B cell (primary cell): ENCODE results near the gene IRAK1. TPM values are rescaled to one million over a fixed set of nuclear protein-coding genes. Genes with fewer than 3 reads are reported as not detected.

ENCODE experiments used
- ATAC-seq: fragments of 200-7000 bp; cut with Tn5 transposase; one replicate; pipeline ENCODE4 v1.10.0; 2021; ENCODE audit warnings: low read depth, mild to moderate bottlenecking, moderate number of reproducible peaks, moderate library complexity
- CTCF ChIA-PET: fragments of 350-600 bp; sonication (Branson Sonifier 250); formaldehyde crosslinking; loops from one replicate; lab custom pipeline; 2021; ENCODE audit warnings: antibody characterized with exemption, inconsistent platforms; lab: Charles Lee
- POLR2A ChIA-PET: fragments of 350-600 bp; sonication (Branson Sonifier 250); formaldehyde crosslinking; loops from one replicate; lab custom pipeline; 2021; ENCODE audit warnings: antibody characterized with exemption; lab: Charles Lee
- DNase-seq: peaks from one replicate; pipeline ENCODE4 v3.0.0; 2013
- H2AFZ ChIP-seq: 2 replicates; pipeline ENCODE4 v1.6.1; 2012; ENCODE audit warnings: mild to moderate bottlenecking, low read depth, low read length; ENCODE audit not compliant: insufficient read depth, poor library complexity, severe bottlenecking
- H3K27ac ChIP-seq, 2 donors: 1 replicate in 1 of 2; 2 replicates in 1 of 2; pipeline ENCODE4 v1.5.1; 2012 to 2013; ENCODE audit warnings: low read length in 2 of 2, mild to moderate bottlenecking in 2 of 2, moderate library complexity in 1 of 2
- H3K27me3 ChIP-seq, 4 experiments: fragments of 200-600 bp in 1 of 4; sonication (generic) in 1 of 4; replicated peaks in 1 of 4; 1 replicate in 2 of 4; 2 replicates in 2 of 4; pipeline versions ENCODE4 v1.6.1 to v1.7.0; 2013 to 2016; ENCODE audit warnings: low read length in 3 of 4, mild to moderate bottlenecking in 2 of 4, mixed read lengths in 1 of 4, moderate library complexity in 1 of 4; ENCODE audit not compliant: insufficient read depth in 4 of 4, control insufficient read depth in 3 of 4; ENCODE audit errors: control extremely low read depth in 1 of 4
- H3K36me3 ChIP-seq, 2 experiments: replicated peaks in 1 of 2; 1 replicate in 1 of 2; 2 replicates in 1 of 2; pipeline versions ENCODE4 v1.6.1 to v1.7.1; 2013; ENCODE audit warnings: low read length in 1 of 2; ENCODE audit not compliant: insufficient read depth in 2 of 2, control insufficient read depth in 1 of 2; ENCODE audit errors: control extremely low read depth in 1 of 2, extremely low read depth in 1 of 2
- H3K4me1 ChIP-seq, 2 donors: fragments of 200-600 bp in 1 of 2; sonication (generic) in 1 of 2; 1 replicate in 1 of 2; 2 replicates in 1 of 2; pipeline versions ENCODE4 v1.5.1 to v1.6.1; 2013 to 2017; ENCODE audit warnings: low read length in 2 of 2; ENCODE audit not compliant: control insufficient read depth in 2 of 2, insufficient read depth in 2 of 2
- H3K4me2 ChIP-seq: replicated peaks from 2 replicates; pipeline ENCODE3; 2012; ENCODE audit warnings: mild to moderate bottlenecking, low read depth, low read length; ENCODE audit not compliant: poor library complexity, severe bottlenecking
- H3K4me3 ChIP-seq, 5 experiments: fragments of 200-600 bp in 1 of 5; sonication (generic) in 1 of 5; 1 replicate in 3 of 5; 2 replicates in 2 of 5; pipeline versions ENCODE4 v1.5.1 to v1.7.0; 2011 to 2016; ENCODE audit warnings: low read length in 4 of 5, mild to moderate bottlenecking in 4 of 5, low read depth in 2 of 5, control low read depth in 1 of 5, moderate library complexity in 1 of 5; ENCODE audit not compliant: insufficient read depth in 1 of 5; ENCODE audit errors: control extremely low read depth in 1 of 5, extremely low read depth in 1 of 5
- H3K79me2 ChIP-seq: fragments of 200-600 bp; sonication (generic); one replicate; pipeline ENCODE4 v1.6.0; 2016; ENCODE audit warnings: low read length; ENCODE audit not compliant: control insufficient read depth, insufficient read depth
- H3K9ac ChIP-seq: fragments of 200-600 bp; sonication (generic); 2 replicates; pipeline ENCODE4 v1.6.1; 2017; ENCODE audit warnings: mild to moderate bottlenecking, low read length, moderate library complexity
- H3K9me3 ChIP-seq, 3 donors: one replicate each; pipeline versions ENCODE4 v1.6.1 to v1.7.1; 2013; ENCODE audit warnings: low read length in 2 of 3; ENCODE audit not compliant: control insufficient read depth in 2 of 3, insufficient read depth in 1 of 3; ENCODE audit errors: control extremely low read depth in 1 of 3
- H4K20me1 ChIP-seq: 2 replicates; pipeline ENCODE4 v1.6.0; 2012; ENCODE audit warnings: mild to moderate bottlenecking, low read length; ENCODE audit not compliant: insufficient read depth, control insufficient read depth, poor library complexity, severe bottlenecking
- H3K27ac Mint-ChIP-seq: one replicate; pipeline ENCODE4 v1.8.0; 2021; ENCODE audit warnings: mixed read lengths
- H3K27me3 Mint-ChIP-seq: one replicate; pipeline ENCODE4 v1.8.0; 2021; ENCODE audit warnings: mixed read lengths
- H3K4me1 Mint-ChIP-seq: one replicate; pipeline ENCODE4 v1.8.0; 2021; ENCODE audit warnings: mixed read lengths
- H3K4me3 Mint-ChIP-seq: one replicate; pipeline ENCODE4 v1.8.0; 2021; ENCODE audit warnings: mixed read lengths
- H3K9me3 Mint-ChIP-seq: one replicate; pipeline ENCODE4 v1.8.0; 2022; ENCODE audit warnings: mixed read lengths; ENCODE audit not compliant: insufficient read depth
- EZH2 ChIP-seq: IDR thresholded peaks from 2 replicates; pipeline ENCODE4 v1.6.1; 2012; ENCODE audit warnings: borderline replicate concordance, low read depth, mild to moderate bottlenecking, moderate library complexity, low read length; ENCODE audit not compliant: insufficient read depth, poor library complexity, severe bottlenecking
- WGBS: methylation state at CpG from one replicate; pipeline ENCODE4 v1.1.5; 2013; ENCODE audit warnings: missing lambda C conversion rate; ENCODE audit not compliant: insufficient coverage; 5-methylcytosine and 5-hydroxymethylcytosine counted together
- intact Hi-C: fragments of 100-400 bp; cut with micrococcal nuclease; formaldehyde crosslinking; loops from one replicate; pipeline ENCODE4 v1.10.0; 2022
- polyA plus RNA-seq: library from polyadenylated mRNA; depleted of rRNA; stranded (reverse); fragments of >200 nt; gene quantifications from 2 replicates; pipeline ENCODE4 v1.2.3, GENCODE V29; 2012
- total RNA-seq, 2 donors: library from RNA; stranded (reverse); fragments of 120-200 nt in 1 of 2; gene quantifications; 1 replicate in 1 of 2; 2 replicates in 1 of 2; pipeline versions ENCODE4 v1.2.3 to v1.2.4, GENCODE V29; 2013 to 2022
- TF ChIP-seq, protein P1 (sequence below): fragments of 200-600 bp; IDR thresholded peaks from one replicate; pipeline ENCODE4 v1.8.0; 2022; ENCODE audit warnings: antibody characterized with exemption, mild to moderate bottlenecking

The IRAK1 gene
- total and polyA plus RNA-seq, 2 donors (not counting 1 experiment from before 2014, with no cell fraction given): 112 to 118 TPM

- Histone ChIP-seq H4K20me1 (peaks cover 48% of the 10 kb centered on the region), H3K27ac (no peak overlapping the region), H3K4me1 (peaks cover 5 to 10% of the 10 kb centered on the region in 2 donors), H3K9ac (no peak overlapping the region), H3K79me2 (peaks cover 86% of the 10 kb centered on the region), H3K27me3 (no peaks in the 10 kb centered on the region), H3K4me2 (no peak overlapping the region), H2AFZ (no peak overlapping the region), H3K36me3 (peaks cover 0 to 27% of the 10 kb centered on the region in 2 experiments), H3K4me3 (no peak overlapping the region), H3K9me3 (no peaks in the 10 kb centered on the region)
- no peak for DNase-seq
- ATAC-seq: no peak
- peaks cover 17% of the 10 kb centered on the region for H3K4me1 Mint-ChIP-seq
- H3K27ac Mint-ChIP-seq: no peak overlapping the region
- no peaks in the 10 kb centered on the region for H3K9me3 Mint-ChIP-seq
- H3K27me3 Mint-ChIP-seq: no peaks in the 10 kb centered on the region
- TF ChIP-seq, protein P1, sequence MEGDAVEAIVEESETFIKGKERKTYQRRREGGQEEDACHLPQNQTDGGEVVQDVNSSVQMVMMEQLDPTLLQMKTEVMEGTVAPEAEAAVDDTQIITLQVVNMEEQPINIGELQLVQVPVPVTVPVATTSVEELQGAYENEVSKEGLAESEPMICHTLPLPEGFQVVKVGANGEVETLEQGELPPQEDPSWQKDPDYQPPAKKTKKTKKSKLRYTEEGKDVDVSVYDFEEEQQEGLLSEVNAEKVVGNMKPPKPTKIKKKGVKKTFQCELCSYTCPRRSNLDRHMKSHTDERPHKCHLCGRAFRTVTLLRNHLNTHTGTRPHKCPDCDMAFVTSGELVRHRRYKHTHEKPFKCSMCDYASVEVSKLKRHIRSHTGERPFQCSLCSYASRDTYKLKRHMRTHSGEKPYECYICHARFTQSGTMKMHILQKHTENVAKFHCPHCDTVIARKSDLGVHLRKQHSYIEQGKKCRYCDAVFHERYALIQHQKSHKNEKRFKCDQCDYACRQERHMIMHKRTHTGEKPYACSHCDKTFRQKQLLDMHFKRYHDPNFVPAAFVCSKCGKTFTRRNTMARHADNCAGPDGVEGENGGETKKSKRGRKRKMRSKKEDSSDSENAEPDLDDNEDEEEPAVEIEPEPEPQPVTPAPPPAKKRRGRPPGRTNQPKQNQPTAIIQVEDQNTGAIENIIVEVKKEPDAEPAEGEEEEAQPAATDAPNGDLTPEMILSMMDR: no peak
- no peak for TF ChIP-seq EZH2
- CTCF ChIA-PET: interaction anchor here (0.7 kb wide), 1 partner anchor 11 kb away, joined by 3 read pairs; no protein-coding TSS in a partner anchor
- intact Hi-C loops: no loop called here
- WGBS: 92% methylated on average over 3 of the region's 4 CpGs
- H3K4me3 Mint-ChIP-seq: no peak overlapping the region
- POLR2A ChIA-PET: interaction anchor here (0.6 kb wide), 1 partner anchor 377 kb away, joined by 6 read pairs; no protein-coding TSS in a partner anchor
Observed at GRCh38 chrX:154046940-154047610, 27.4 kb upstream of the IRAK1 start.
